Measurements from ENCODE around the gene ARHGAP19. TPM values are rescaled to one million over a fixed set of nuclear protein-coding genes. Genes with fewer than 3 reads are reported as not detected.

The ARHGAP19 gene
- total RNA-seq, 2 donors from 2014 or later, result 26.8 to 47.6 TPM

- TF ChIP-seq CTCF (conservative IDR thresholded peaks at IDR 0.05), result no peak
- H3K4me1 ChIP-seq (ENCODE audit: control insufficient read depth, insufficient read depth, low read length), result no peaks in the 10 kb centered on the region
- H3K36me3 ChIP-seq (ENCODE audit: control insufficient read depth, insufficient read depth, low read length), result peaks cover 44% of the 10 kb centered on the region
- H3K27me3 Mint-ChIP-seq (ENCODE audit: insufficient read depth), result no peaks in the 10 kb centered on the region
- H3K4me1 Mint-ChIP-seq, result peaks cover 8% of the 10 kb centered on the region
- H3K27ac Mint-ChIP-seq, result no peak overlapping the region
- no peak for DNase-seq
- no peak overlapping the region for H3K4me3 ChIP-seq (ENCODE audit: low read length)
- H3K9ac ChIP-seq (ENCODE audit: extremely low read depth, low read length, poor library complexity, severe bottlenecking), result no peak overlapping the region
- no peaks in the 10 kb centered on the region for H3K27me3 ChIP-seq (ENCODE audit: control insufficient read depth, insufficient read depth, low read length, poor library complexity, severe bottlenecking)
- H3K9me3 Mint-ChIP-seq, result no peaks in the 10 kb centered on the region
- H3K36me3 Mint-ChIP-seq (ENCODE audit: low read depth), result peaks cover 13% of the 10 kb centered on the region
- WGBS, 2 experiments (ENCODE audit: insufficient coverage in 1 of 2, insufficient read length in 1 of 2), result 88 to 92% methylated on average over 1 of the region's 1 CpG
- H3K27ac ChIP-seq (ENCODE audit: low read depth, low read length), result no peak overlapping the region
- no peaks in the 10 kb centered on the region for H3K9me3 ChIP-seq (ENCODE audit: control insufficient read depth, low read length)
- H3K4me3 Mint-ChIP-seq, result no peak overlapping the region
Observed at GRCh38 chr10:97228775-97229157, 63.7 kb downstream of the ARHGAP19 start.

GRCh38 chr10:97228130-97228774 lies 64.2 kb downstream of the ARHGAP19 start:
- TF ChIP-seq CTCF (conservative IDR thresholded peaks at IDR 0.05), result no peak
- Histone ChIP-seq H3K27ac (ENCODE audit: low read depth, low read length) (no peak overlapping the region), H3K27me3 (ENCODE audit: control insufficient read depth, insufficient read depth, low read length, poor library complexity, severe bottlenecking) (no peaks in the 10 kb centered on the region), H3K4me3 (ENCODE audit: low read length) (no peak overlapping the region), H3K9me3 (ENCODE audit: control insufficient read depth, low read length) (no peaks in the 10 kb centered on the region), H3K9ac (ENCODE audit: extremely low read depth, low read length, poor library complexity, severe bottlenecking) (no peak overlapping the region), H3K4me1 (ENCODE audit: control insufficient read depth, insufficient read depth, low read length) (peaks cover under 1% of the 10 kb centered on the region), H3K36me3 (ENCODE audit: control insufficient read depth, insufficient read depth, low read length) (peaks cover 44% of the 10 kb centered on the region)
- peaks cover 13% of the 10 kb centered on the region for H3K4me1 Mint-ChIP-seq
- H3K27ac Mint-ChIP-seq, result no peak overlapping the region
- no peak for DNase-seq
- WGBS, 2 experiments (ENCODE audit: insufficient coverage in 1 of 2, insufficient read length in 1 of 2), result 75 to 95% methylated on average over 1 to 3 of the region's 3 CpGs
- no peak overlapping the region for H3K4me3 Mint-ChIP-seq
- H3K9me3 Mint-ChIP-seq, result no peaks in the 10 kb centered on the region
- H3K27me3 Mint-ChIP-seq (ENCODE audit: insufficient read depth), result no peaks in the 10 kb centered on the region
- peaks cover 9% of the 10 kb centered on the region for H3K36me3 Mint-ChIP-seq (ENCODE audit: low read depth)

- Histone ChIP-seq H3K4me3 (ENCODE audit: low read length) (no peak overlapping the region), H3K36me3 (ENCODE audit: control insufficient read depth, insufficient read depth, low read length) (peaks cover 42% of the 10 kb centered on the region), H3K4me1 (ENCODE audit: control insufficient read depth, insufficient read depth, low read length) (peaks cover 9% of the 10 kb centered on the region), H3K9me3 (ENCODE audit: control insufficient read depth, low read length) (no peaks in the 10 kb centered on the region), H3K9ac (ENCODE audit: extremely low read depth, low read length, poor library complexity, severe bottlenecking) (no peak overlapping the region), H3K27me3 (ENCODE audit: control insufficient read depth, insufficient read depth, low read length, poor library complexity, severe bottlenecking) (no peaks in the 10 kb centered on the region), H3K27ac (ENCODE audit: low read depth, low read length) (no peak overlapping the region)
- H3K36me3 Mint-ChIP-seq (ENCODE audit: low read depth), result peaks cover 9% of the 10 kb centered on the region
- H3K4me1 Mint-ChIP-seq, result peaks cover 31% of the 10 kb centered on the region
- H3K4me3 Mint-ChIP-seq, result no peak overlapping the region
- no peaks in the 10 kb centered on the region for H3K9me3 Mint-ChIP-seq
- H3K27ac Mint-ChIP-seq, result no peak overlapping the region
- H3K27me3 Mint-ChIP-seq (ENCODE audit: insufficient read depth), result no peaks in the 10 kb centered on the region
- DNase-seq, result no peak
- no peak for TF ChIP-seq CTCF (conservative IDR thresholded peaks at IDR 0.05)
- WGBS, 2 experiments (ENCODE audit: insufficient coverage in 1 of 2, insufficient read length in 1 of 2), result 96 to 100% methylated on average over 1 to 4 of the region's 4 CpGs
Observed at GRCh38 chr10:97226398-97226797, 66.0 kb downstream of the ARHGAP19 start.

All from endodermal cell (in vitro differentiated cells).